Keratinocyte (primary cell): ENCODE results near the gene CPPED1. TPM values are rescaled to one million over a fixed set of nuclear protein-coding genes. Genes with fewer than 3 reads are reported as not detected.

Source experiments
- DNase-seq: peaks from one replicate; pipeline ENCODE4 v3.0.0-alpha.2; 2011; ENCODE audit warnings: low read depth, missing footprints, low spot score
- FAIRE-seq: peaks from 2 replicates; lab custom pipeline; 2011; peaks lifted over from hg19 to GRCh38; lab: Jason Lieb, UNC
- H2AFZ ChIP-seq: 2 replicates; pipeline ENCODE4 v1.6.0; 2012; ENCODE audit warnings: low read length, control low read depth, inconsistent platforms; ENCODE audit not compliant: control insufficient read depth
- H3K27ac ChIP-seq: 2 replicates; pipeline ENCODE4 v1.5.1; 2011; ENCODE audit warnings: low read length; ENCODE audit not compliant: control insufficient read depth, insufficient read depth
- H3K27me3 ChIP-seq: 3 replicates; pipeline ENCODE4 v1.6.0; 2011; ENCODE audit warnings: low read length; ENCODE audit not compliant: control insufficient read depth, insufficient read depth; ENCODE audit errors: extremely low read depth
- H3K36me3 ChIP-seq, 2 experiments: 2 replicates in 1 of 2; 3 replicates in 1 of 2; pipeline ENCODE4 v1.5.1; 2011; ENCODE audit warnings: low read length in 2 of 2, mild to moderate bottlenecking in 1 of 2; ENCODE audit not compliant: control insufficient read depth in 2 of 2, insufficient read depth in 2 of 2; ENCODE audit errors: extremely low read depth in 1 of 2
- H3K4me1 ChIP-seq: 3 replicates; pipeline ENCODE4 v1.5.1; 2011; ENCODE audit warnings: low read length; ENCODE audit not compliant: control insufficient read depth, insufficient read depth; ENCODE audit errors: extremely low read depth
- H3K4me2 ChIP-seq: 3 replicates; pipeline ENCODE4 v1.6.0; 2011; ENCODE audit warnings: low read depth, low read length; ENCODE audit not compliant: control insufficient read depth, insufficient read depth; ENCODE audit errors: extremely low read depth
- H3K4me3 ChIP-seq, 3 experiments: fragments of 200-600 bp in 1 of 3; sonication (generic) in 1 of 3; 2 replicates in 2 of 3; 3 replicates in 1 of 3; pipeline ENCODE4 v1.5.1; 2011 to 2016; ENCODE audit warnings: low read length in 3 of 3, mild to moderate bottlenecking in 3 of 3, control low read depth in 2 of 3, inconsistent platforms in 1 of 3, low read depth in 1 of 3, mixed read lengths in 1 of 3, mixed run types in 1 of 3, moderate library complexity in 1 of 3; ENCODE audit not compliant: control insufficient read depth in 2 of 3, insufficient read depth in 2 of 3; ENCODE audit errors: extremely low read depth in 1 of 3
- H3K79me2 ChIP-seq: 2 replicates; pipeline ENCODE4 v1.6.0; 2012; ENCODE audit warnings: low read length; ENCODE audit not compliant: control insufficient read depth, insufficient read depth
- H3K9ac ChIP-seq: 3 replicates; pipeline ENCODE4 v1.6.0; 2011; ENCODE audit warnings: low read length; ENCODE audit not compliant: control insufficient read depth, insufficient read depth; ENCODE audit errors: extremely low read depth
- H3K9me1 ChIP-seq: 3 replicates; pipeline ENCODE4 v1.6.0; 2011; ENCODE audit warnings: low read length; ENCODE audit not compliant: control insufficient read depth, insufficient read depth; ENCODE audit errors: extremely low read depth
- H3K9me3 ChIP-seq: 2 replicates; pipeline ENCODE4 v1.5.1; 2012; ENCODE audit warnings: low read depth, low read length; ENCODE audit not compliant: control insufficient read depth
- H4K20me1 ChIP-seq: 3 replicates; pipeline ENCODE4 v1.6.0; 2011; ENCODE audit warnings: low read length; ENCODE audit not compliant: control insufficient read depth, insufficient read depth; ENCODE audit errors: extremely low read depth
- CTCF ChIP-seq, 3 experiments: IDR thresholded peaks in 1 of 3; conservative IDR thresholded peaks in 1 of 3; optimal IDR thresholded peaks in 1 of 3; 2 replicates in 2 of 3; 3 replicates in 1 of 3; pipeline versions ENCODE3 to v1.5.1; 2011; ENCODE audit warnings: low read length in 3 of 3, mild to moderate bottlenecking in 3 of 3, moderate library complexity in 2 of 3, control low read depth in 1 of 3, inconsistent platforms in 1 of 3; ENCODE audit not compliant: insufficient read depth in 2 of 3; ENCODE audit errors: extremely low read depth in 1 of 3
- EZH2 ChIP-seq: IDR thresholded peaks from one replicate; pipeline ENCODE4 v1.6.1; 2012; ENCODE audit warnings: inconsistent platforms, mild to moderate bottlenecking, low read length, moderate library complexity
- dilution Hi-C: fragments of 300-500 bp; cut with MboI; formaldehyde crosslinking; loops from one replicate; pipeline ENCODE4 v1.7.0; 2020; ENCODE audit warnings: low sequenced_read_pairs; ENCODE audit not compliant: extremely low pct_ligation_motif_present
- polyA plus RNA-seq, 5 experiments: library from polyadenylated mRNA; depleted of rRNA in 3 of 5; stranded (reverse) in 3 of 5; stranded (forward) in 1 of 5; unstranded in 1 of 5; fragments of >200 nt; gene quantifications; 1 replicate in 1 of 5; 2 replicates in 3 of 5; 3 replicates in 1 of 5; pipeline versions ENCODE4 v1.2.1 to v1.2.3, GENCODE V29; 2011 to 2012; ENCODE audit warnings: missing spikeins in 2 of 5, low read depth in 1 of 5, low replicate concordance in 1 of 5

Gene CPPED1
- polyA plus RNA-seq, 1 donor (not counting 4 experiments of a cell fraction or from before 2014, with no cell fraction given), result 14.4 TPM

- no peak for FAIRE-seq
- no peak overlapping the region for H3K4me2 ChIP-seq
Observed at GRCh38 chr16:12828206-12828605, 24.5 kb upstream of the CPPED1 start.

GRCh38 chr16:12826559-12826958, 22.9 kb upstream of the CPPED1 start:
- Histone ChIP-seq H3K79me2 (no peaks in the 10 kb centered on the region), H3K4me1 (no peaks in the 10 kb centered on the region), H4K20me1 (no peaks in the 10 kb centered on the region), H3K4me3 (no peak overlapping the region), H3K9ac (no peak overlapping the region), H2AFZ (no peak overlapping the region), H3K9me1 (no peaks in the 10 kb centered on the region), H3K9me3 (no peaks in the 10 kb centered on the region), H3K27ac (no peak overlapping the region), H3K4me2 (no peak overlapping the region), H3K27me3 (no peaks in the 10 kb centered on the region), H3K36me3 (no peaks in the 10 kb centered on the region)
- DNase-seq, result no peak
- FAIRE-seq, result no peak
- TF ChIP-seq CTCF (optimal IDR thresholded peaks at IDR 0.05 in 1 of 3, IDR thresholded peaks at IDR 0.05 in 1 of 3, conservative IDR thresholded peaks at IDR 0.05 in 1 of 3; ENCODE audit: extremely low read depth in 1 of 3, insufficient read depth in 2 of 3, low read length in 3 of 3) (no peak), EZH2 (no peak)
- dilution Hi-C loops, result no loop called here

More at GRCh38 chr16:12828206-12828605, 24.5 kb upstream of the CPPED1 start:
- no peaks in the 10 kb centered on the region for H3K27me3 ChIP-seq
- no peak overlapping the region for H3K9ac ChIP-seq
- DNase-seq, result no peak
- dilution Hi-C loops, result no loop called here
- TF ChIP-seq CTCF (optimal IDR thresholded peaks at IDR 0.05 in 1 of 3, IDR thresholded peaks at IDR 0.05 in 1 of 3, conservative IDR thresholded peaks at IDR 0.05 in 1 of 3; ENCODE audit: extremely low read depth in 1 of 3, insufficient read depth in 2 of 3, low read length in 3 of 3), result no peak
- TF ChIP-seq EZH2, result no peak
- H3K4me3 ChIP-seq, result no peak overlapping the region
- H3K9me1 ChIP-seq, result no peaks in the 10 kb centered on the region
- no peak overlapping the region for H3K27ac ChIP-seq
- H3K79me2 ChIP-seq, result no peaks in the 10 kb centered on the region
- no peaks in the 10 kb centered on the region for H3K4me1 ChIP-seq
- H4K20me1 ChIP-seq, result no peaks in the 10 kb centered on the region
- H2AFZ ChIP-seq, result no peak overlapping the region
- no peaks in the 10 kb centered on the region for H3K9me3 ChIP-seq
- no peaks in the 10 kb centered on the region for H3K36me3 ChIP-seq
